HG03095 (cell line): ENCODE measurements around the gene SLC22A7.
"Not testable (repeated sequence)": the region's sequence is repeated elsewhere in the genome, so short reads cannot be mapped to it uniquely, and the experiment has no call there.

Experiments used
- ATAC-seq: cut with Tn5 transposase; IDR thresholded peaks from one replicate; pipeline ENCODE4 v1.9.1; 2021; ENCODE audit warnings: moderate library complexity; ENCODE audit not compliant: unreplicated experiment

SLC22A7 gene

GRCh38 chr6:43299338-43300293 lies 1.6 kb downstream of the SLC22A7 start:
- ATAC-seq, result no peak

GRCh38 chr6:43301081-43301870 lies 3.2 kb downstream of the SLC22A7 start:
- no peak for ATAC-seq

GRCh38 chr6:43302126-43302525 lies 4.1 kb downstream of the SLC22A7 start:
- ATAC-seq, result no peak

- ATAC-seq, result not testable (repeated sequence)
These were observed 4.9 kb downstream of the SLC22A7 start for GRCh38 chr6:43303006-43303405.

GRCh38 chr6:43303751-43304331 lies 5.8 kb downstream of the SLC22A7 start:
- ATAC-seq, result no peak

GRCh38 chr6:43304361-43304760 lies 6.3 kb downstream of the SLC22A7 start:
- ATAC-seq, result no peak

- ATAC-seq, result no peak
These were observed 6.8 kb downstream of the SLC22A7 start for GRCh38 chr6:43304882-43305281.

GRCh38 chr6:43306086-43306485 lies 8.0 kb downstream of the SLC22A7 start:
- no peak for ATAC-seq

GRCh38 chr6:43307451-43308100 lies 9.5 kb downstream of the SLC22A7 start:
- no peak for ATAC-seq

- peak; percentile 54 for ATAC-seq
These were observed 10.3 kb downstream of the SLC22A7 start, which contains the start of gene CRIP3 for GRCh38 chr6:43308101-43308989. TSS of gene CRIP3 (minus strand) at chr6:43308826. CDS start at chr6:43308792, 34 bp downstream.

- ATAC-seq, result no peak
These were observed 11.0 kb downstream of the SLC22A7 start for GRCh38 chr6:43308990-43309477.

GRCh38 chr6:43310134-43310533 lies 12.1 kb downstream of the SLC22A7 start:
- ATAC-seq, result no peak

GRCh38 chr6:43310624-43311023 lies 12.6 kb downstream of the SLC22A7 start:
- ATAC-seq, result no peak

GRCh38 chr6:43311666-43312065 lies 13.6 kb downstream of the SLC22A7 start:
- no peak for ATAC-seq

GRCh38 chr6:43313813-43314212 lies 15.8 kb downstream of the SLC22A7 start:
- no peak for ATAC-seq

GRCh38 chr6:43318011-43318410 lies 20.0 kb downstream of the SLC22A7 start:
- ATAC-seq, result no peak

GRCh38 chr6:43325876-43326275 lies 27.8 kb downstream of the SLC22A7 start:
- ATAC-seq, result no peak

- no peak for ATAC-seq
These were observed 30.5 kb downstream of the SLC22A7 start for GRCh38 chr6:43328528-43328927.

GRCh38 chr6:43331470-43331869 lies 33.4 kb downstream of the SLC22A7 start:
- ATAC-seq, result no peak

- no peak for ATAC-seq
These were observed 33.8 kb downstream of the SLC22A7 start for GRCh38 chr6:43331891-43332290.
